IMR-90 (cell line): ENCODE data around the gene SLC23A2.
"Not testable (repeated sequence)": the region's sequence is repeated elsewhere in the genome, so short reads cannot be mapped to it uniquely, and the experiment has no call there.

Experiments
- BHLHE40 ChIP-seq: fragments of 150-350 bp; IDR thresholded peaks from 2 replicates; pipeline ENCODE4 v1.6.1; 2016; ENCODE audit warnings: mild to moderate bottlenecking, low read depth, low read length
- CEBPB ChIP-seq: IDR thresholded peaks from 2 replicates; pipeline ENCODE4 v1.6.1; 2012; ENCODE audit warnings: low read depth, low read length, improper control_type of control experiment
- CHD1 ChIP-seq: IDR thresholded peaks from 2 replicates; pipeline ENCODE4 v1.6.1; 2012; ENCODE audit warnings: low read depth, low read length, improper control_type of control experiment
- CTCF ChIP-seq: conservative IDR thresholded peaks from 2 replicates; pipeline ENCODE4 v1.5.1; 2012; ENCODE audit warnings: mild to moderate bottlenecking, low read depth, low read length, improper control_type of control experiment
- FOS ChIP-seq: fragments of 150-350 bp; IDR thresholded peaks from 2 replicates; pipeline ENCODE4 v1.6.1; 2016; ENCODE audit warnings: low read depth, low read length
- MAFK ChIP-seq: IDR thresholded peaks from 2 replicates; pipeline ENCODE4 v1.6.1; 2012; ENCODE audit warnings: low read depth, low read length, improper control_type of control experiment
- MAZ ChIP-seq: IDR thresholded peaks from 2 replicates; pipeline ENCODE4 v1.6.1; 2012; ENCODE audit warnings: low read depth, mild to moderate bottlenecking, low read length, improper control_type of control experiment, moderate library complexity, borderline replicate concordance
- MXI1 ChIP-seq: IDR thresholded peaks from 2 replicates; pipeline ENCODE4 v1.6.1; 2012; ENCODE audit warnings: low read depth, mild to moderate bottlenecking, low read length, moderate library complexity, borderline replicate concordance
- POLR2A ChIP-seq: IDR thresholded peaks from 2 replicates; pipeline ENCODE4 v1.6.1; 2012; ENCODE audit warnings: mild to moderate bottlenecking, low read depth, low read length
- RAD21 ChIP-seq: IDR thresholded peaks from 2 replicates; pipeline ENCODE4 v1.6.1; 2012; ENCODE audit warnings: low read length, improper control_type of control experiment
- RFX5 ChIP-seq: IDR thresholded peaks from 2 replicates; pipeline ENCODE4 v1.8.0; 2012; ENCODE audit warnings: low read depth, mild to moderate bottlenecking, low read length, moderate library complexity
- SMC3 ChIP-seq: fragments of 150-350 bp; IDR thresholded peaks from 2 replicates; pipeline ENCODE4 v1.6.1; 2016; ENCODE audit warnings: low read depth, mild to moderate bottlenecking, antibody characterized with exemption, low read length, moderate library complexity
- USF2 ChIP-seq: fragments of 150-350 bp; IDR thresholded peaks from 2 replicates; pipeline ENCODE4 v1.6.1; 2017; ENCODE audit warnings: mild to moderate bottlenecking, antibody characterized with exemption, low read length, low read depth

GRCh38 chr20:4878099-4878498, 123.2 kb downstream of the SLC23A2 start:
- TF ChIP-seq MAZ, CTCF, POLR2A, MXI1, BHLHE40, USF2, RAD21, MAFK, RFX5, SMC3, CEBPB, CHD1, FOS: not testable (repeated sequence)
